Activated CD8-positive, alpha-beta T cell treated with anti-CD3 and anti-CD28 coated beads for 36 hours (primary cell): Measurements from ENCODE around the gene SDR42E2. TPM values are rescaled to one million over a fixed set of nuclear protein-coding genes. Genes with fewer than 3 reads are reported as not detected.

Source experiments
- ATAC-seq: fragments of 200-7000 bp; cut with Tn5 transposase; one replicate; pipeline ENCODE4 v1.10.0; 2021; ENCODE audit warnings: mild to moderate bottlenecking, moderate library complexity
- CTCF ChIA-PET: fragments of 350-600 bp; sonication (Branson Sonifier 250); formaldehyde crosslinking; loops from one replicate; lab custom pipeline; 2021; ENCODE audit warnings: antibody characterized with exemption; lab: Charles Lee
- POLR2A ChIA-PET: fragments of 350-600 bp; sonication (Branson Sonifier 250); formaldehyde crosslinking; loops from one replicate; lab custom pipeline; 2021; ENCODE audit warnings: antibody characterized with exemption; lab: Charles Lee
- DNase-seq: peaks from one replicate; pipeline ENCODE4 v3.0.0-alpha.2; 2020
- H3K27ac Mint-ChIP-seq: one replicate; pipeline ENCODE4 v1.8.0; 2021; ENCODE audit warnings: mild to moderate bottlenecking, mixed read lengths
- H3K27me3 Mint-ChIP-seq: one replicate; pipeline ENCODE4 v1.8.0; 2021; ENCODE audit warnings: mixed read lengths
- H3K36me3 Mint-ChIP-seq: one replicate; pipeline ENCODE4 v1.8.0; 2021; ENCODE audit warnings: low read depth, mixed read lengths
- H3K4me1 Mint-ChIP-seq: one replicate; pipeline ENCODE4 v1.8.0; 2021; ENCODE audit warnings: low read depth, mixed read lengths
- H3K4me3 Mint-ChIP-seq: one replicate; pipeline ENCODE4 v1.8.0; 2021; ENCODE audit warnings: mild to moderate bottlenecking, moderate library complexity, mixed read lengths
- H3K9me3 Mint-ChIP-seq: one replicate; pipeline ENCODE4 v1.8.0; 2021; ENCODE audit warnings: mixed read lengths
- CTCF ChIP-seq: fragments of 200-600 bp; IDR thresholded peaks from one replicate; pipeline ENCODE4 v1.8.0; 2022; ENCODE audit warnings: antibody characterized with exemption, mild to moderate bottlenecking
- intact Hi-C: fragments of 100-400 bp; cut with micrococcal nuclease; formaldehyde crosslinking; loops from one replicate; pipeline ENCODE4 v1.10.0; 2022
- total RNA-seq, 2 experiments: library from RNA; stranded (reverse); gene quantifications; one replicate each; pipeline ENCODE4 v1.2.3, GENCODE V29; 2021

Gene SDR42E2
- total RNA-seq, 2 experiments from 2014 or later, result 0.14 TPM; not detected in 1

GRCh38 chr16:22188267-22188594, 25.9 kb downstream of the SDR42E2 start:
- no peaks in the 10 kb centered on the region for H3K36me3 Mint-ChIP-seq
- peak overlapping the region; percentile 100 for H3K27ac Mint-ChIP-seq
- CTCF ChIA-PET, result interaction anchor here (0.6 to 5.9 kb wide), 41 partner anchors 8 to 531 kb away, joined by 3 to 82 read pairs (median 5); partner anchors contain the start of genes MOSMO, PDZD9, POLR3E and UQCRC2
- no peak for DNase-seq
- H3K27me3 Mint-ChIP-seq, result no peaks in the 10 kb centered on the region
- POLR2A ChIA-PET, result interaction anchor here (0.6 to 8.7 kb wide), 7 partner anchors 10 to 222 kb away, joined by 3 to 113 read pairs (median 3); partner anchors contain the start of genes EEF2K, MOSMO and VWA3A
- intact Hi-C loops, result loop anchor here (2.0 to 5.0 kb wide), 3 partner anchors 91 to 236 kb away; partner anchors contain the start of gene UQCRC2
- ATAC-seq, result no peak
- no peak for TF ChIP-seq CTCF
- no peaks in the 10 kb centered on the region for H3K9me3 Mint-ChIP-seq
- no peak overlapping the region for H3K4me3 Mint-ChIP-seq
- peaks cover 37% of the 10 kb centered on the region for H3K4me1 Mint-ChIP-seq

GRCh38 chr16:22188595-22189442, 26.5 kb downstream of the SDR42E2 start:
- Mint-ChIP-seq H3K27me3 (no peaks in the 10 kb centered on the region), H3K9me3 (peaks cover 5% of the 10 kb centered on the region), H3K36me3 (peaks cover 3% of the 10 kb centered on the region), H3K4me1 (peaks cover 43% of the 10 kb centered on the region), H3K27ac (peak overlapping the region; percentile 100), H3K4me3 (peak overlapping the region; percentile 94)
- ChIA-PET CTCF (interaction anchor here (0.6 to 5.9 kb wide), 46 partner anchors 8 to 532 kb away, joined by 3 to 82 read pairs (median 4); partner anchors contain the start of genes MOSMO, PDZD9, POLR3E and UQCRC2), POLR2A (interaction anchor here (0.6 to 8.7 kb wide), 11 partner anchors 10 to 236 kb away, joined by 3 to 113 read pairs (median 4); partner anchors contain the start of genes EEF2K, MOSMO, UQCRC2 and VWA3A)
- peak; percentile 78 for DNase-seq
- intact Hi-C loops, result loop anchor here (2.0 to 5.0 kb wide), 3 partner anchors 92 to 237 kb away; partner anchors contain the start of gene UQCRC2
- peak; percentile 90 for TF ChIP-seq CTCF
- no peak for ATAC-seq

GRCh38 chr16:22189473-22190080, 27.3 kb downstream of the SDR42E2 start:
- intact Hi-C loops, result loop anchor here (2.0 to 5.0 kb wide), 3 partner anchors 92 to 237 kb away; partner anchors contain the start of gene UQCRC2
- TF ChIP-seq CTCF, result no peak
- Mint-ChIP-seq H3K27me3 (no peaks in the 10 kb centered on the region), H3K36me3 (peaks cover 7% of the 10 kb centered on the region), H3K9me3 (peaks cover 8% of the 10 kb centered on the region), H3K4me3 (peak overlapping the region; percentile 94), H3K4me1 (peaks cover 48% of the 10 kb centered on the region), H3K27ac (peak overlapping the region; percentile 100)
- ChIA-PET POLR2A (interaction anchor here (0.8 to 8.7 kb wide), 7 partner anchors 16 to 237 kb away, joined by 4 to 113 read pairs (median 6); partner anchors contain the start of genes EEF2K, MOSMO and UQCRC2), CTCF (interaction anchor here (0.8 to 5.9 kb wide), 22 partner anchors 9 to 481 kb away, joined by 3 to 82 read pairs (median 8); partner anchors contain the start of genes MOSMO, PDZD9, POLR3E and UQCRC2)
- ATAC-seq, result no peak
- DNase-seq, result peak; percentile 41

GRCh38 chr16:22190081-22190775, 27.9 kb downstream of the SDR42E2 start:
- Mint-ChIP-seq H3K9me3 (peaks cover 8% of the 10 kb centered on the region), H3K36me3 (peaks cover 10% of the 10 kb centered on the region), H3K4me3 (peak overlapping the region; percentile 94), H3K4me1 (peaks cover 54% of the 10 kb centered on the region), H3K27me3 (no peaks in the 10 kb centered on the region), H3K27ac (peak overlapping the region; percentile 100)
- intact Hi-C loops, result no loop called here
- CTCF ChIA-PET, result interaction anchor here (1.2 to 5.9 kb wide), 6 partner anchors 10 to 200 kb away, joined by 4 to 81 read pairs (median 24); partner anchors contain the start of genes MOSMO and POLR3E
- ATAC-seq, result peak; percentile 66
- POLR2A ChIA-PET, result interaction anchor here (1.0 to 8.7 kb wide), 6 partner anchors 17 to 238 kb away, joined by 3 to 113 read pairs (median 6); partner anchors contain the start of genes EEF2K, POLR3E and UQCRC2
- peak; percentile 100 for DNase-seq
- no peak for TF ChIP-seq CTCF
